Smooth muscle cell (in vitro differentiated cells): ENCODE measurements around the gene ROBO1. TPM values are rescaled to one million over a fixed set of nuclear protein-coding genes. Genes with fewer than 3 reads are reported as not detected.
A peak's percentile ranks its signal among the peaks of the same experiment; 100 is the strongest.

Experiments used
- DNase-seq: peaks from one replicate; lab custom pipeline; 2025; ENCODE audit not compliant: unreplicated experiment; lab: John Stamatoyannopoulos, UW
- H2AFZ ChIP-seq: fragments of 200-600 bp; sonication (generic); 2 replicates; pipeline ENCODE4 v1.6.0; 2016; ENCODE audit warnings: antibody characterized with exemption, low read depth, mild to moderate bottlenecking
- H3F3A ChIP-seq: fragments of 200-600 bp; sonication (generic); 2 replicates; pipeline ENCODE4 v1.6.0; 2017; ENCODE audit warnings: antibody characterized with exemption, low read depth
- H3K27ac ChIP-seq: fragments of 200-600 bp; sonication (generic); 2 replicates; pipeline ENCODE4 v1.5.1; 2016; ENCODE audit warnings: low read depth, mild to moderate bottlenecking
- H3K27me3 ChIP-seq: fragments of 200-600 bp; sonication (generic); 2 replicates; pipeline ENCODE4 v1.6.1; 2016; ENCODE audit warnings: low read depth, mild to moderate bottlenecking
- H3K36me3 ChIP-seq: fragments of 200-600 bp; sonication (generic); 2 replicates; pipeline ENCODE4 v1.5.1; 2016; ENCODE audit warnings: low read depth
- H3K4me1 ChIP-seq: fragments of 200-600 bp; sonication (generic); 2 replicates; pipeline ENCODE4 v1.5.1; 2016; ENCODE audit warnings: low read depth
- H3K4me2 ChIP-seq: fragments of 200-600 bp; sonication (generic); 2 replicates; pipeline ENCODE4 v1.6.0; 2016; ENCODE audit warnings: mild to moderate bottlenecking
- H3K4me3 ChIP-seq: fragments of 200-600 bp; sonication (generic); 2 replicates; pipeline ENCODE4 v1.5.1; 2016; ENCODE audit warnings: mild to moderate bottlenecking
- H3K79me2 ChIP-seq: fragments of 200-600 bp; sonication (generic); 2 replicates; pipeline ENCODE4 v1.6.0; 2016; ENCODE audit warnings: low read depth, mild to moderate bottlenecking
- H3K9ac ChIP-seq: fragments of 200-600 bp; sonication (generic); 2 replicates; pipeline ENCODE4 v1.6.0; 2016; ENCODE audit warnings: low read depth
- H3K9me3 ChIP-seq: fragments of 200-600 bp; sonication (generic); replicated peaks from 2 replicates; pipeline ENCODE4 v1.5.1; 2016; ENCODE audit warnings: low read depth
- H4K20me1 ChIP-seq: fragments of 200-600 bp; sonication (generic); 2 replicates; pipeline ENCODE4 v1.6.0; 2016; ENCODE audit warnings: low read depth
- WGBS: methylation state at CpG from one replicate; pipeline ENCODE4 v1.1.7; 2016; ENCODE audit warnings: low lambda C conversion rate; 5-methylcytosine and 5-hydroxymethylcytosine counted together
- polyA plus RNA-seq: library from polyadenylated mRNA; unstranded; fragments of >200 nt; fragmentation: Nextera tagmentation; extraction: Ambion mirVana; gene quantifications from 2 replicates; pipeline ENCODE4 v1.2.1, GENCODE V29; 2016
- total RNA-seq: library from RNA; depleted of rRNA; stranded (reverse); fragments of >200 nt; gene quantifications from 2 replicates; pipeline ENCODE4 v1.2.3, GENCODE V29; 2014
- TF ChIP-seq, protein P1 (sequence below): fragments of 200-600 bp; sonication (generic); IDR thresholded peaks from 2 replicates; pipeline ENCODE4 v1.5.1; 2017; ENCODE audit warnings: borderline replicate concordance, mild to moderate bottlenecking, antibody characterized with exemption; ENCODE audit not compliant: insufficient read depth, poor library complexity, severe bottlenecking

The ROBO1 gene
- total and polyA plus RNA-seq, 2 experiments from 2014 or later: 30.5 to 79.5 TPM

DNA sequence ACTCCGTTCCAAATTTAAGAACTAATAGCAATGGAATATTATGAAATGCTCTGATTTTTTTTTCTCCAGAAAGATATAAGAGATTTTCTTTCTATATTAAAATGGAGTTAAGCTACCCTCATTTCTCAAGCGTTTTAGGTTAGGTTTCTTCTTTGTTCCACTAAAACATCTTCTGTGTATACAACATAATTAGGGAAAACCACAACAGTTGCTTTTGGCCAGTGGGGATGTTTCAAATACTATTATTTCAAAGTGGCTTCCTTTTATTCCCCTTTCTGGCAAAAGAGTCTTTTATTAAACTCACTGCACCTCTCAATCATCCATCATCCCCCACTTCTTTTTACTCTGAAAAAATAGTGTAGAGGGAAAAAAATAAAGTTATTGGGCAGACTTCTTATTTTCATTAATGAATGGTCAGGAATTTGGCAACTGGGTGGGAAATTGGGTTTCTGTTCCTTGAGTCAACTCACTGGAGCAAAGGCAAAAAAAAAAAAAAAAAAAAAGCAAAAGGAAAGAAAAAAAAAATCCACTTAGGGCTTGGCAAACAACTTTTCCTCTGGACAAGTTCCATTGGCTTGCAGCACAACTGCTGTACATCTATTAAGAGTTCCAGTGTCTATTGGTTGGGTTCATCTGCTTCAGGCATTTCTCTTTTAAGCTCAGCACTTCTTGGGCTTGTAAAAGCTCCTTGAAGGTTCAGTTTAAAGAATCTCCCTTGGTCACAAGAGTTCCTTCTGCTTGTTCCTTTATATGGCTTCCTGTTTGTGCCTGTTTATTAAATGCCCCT, 963.4 kb downstream of the ROBO1 start:
- Histone ChIP-seq H2AFZ (no peak overlapping the region), H3K4me2 (no peak overlapping the region)
- DNase-seq: no peak

DNA sequence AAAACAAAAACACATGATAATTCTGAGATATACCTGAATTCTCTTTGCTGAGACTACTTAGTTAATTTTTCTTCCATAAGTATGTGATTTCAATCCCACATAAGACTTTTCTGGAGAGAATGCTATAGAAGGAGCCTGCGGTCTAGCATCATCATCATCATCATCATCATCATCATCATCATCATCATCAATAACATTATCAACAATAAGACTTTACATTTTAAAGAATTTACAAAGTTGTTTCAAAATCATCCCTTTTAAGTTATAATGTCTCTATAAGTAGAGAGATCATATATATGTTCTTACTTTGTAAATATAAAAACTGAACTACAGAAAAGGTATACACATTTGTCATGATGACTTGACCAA, 965.3 kb downstream of the ROBO1 start:
- peak overlapping the region; percentile 45 for H3K4me2 ChIP-seq
- H3K9me3 ChIP-seq: no peaks in the 10 kb centered on the region
- no peak overlapping the region for H3K4me3 ChIP-seq
- no peaks in the 10 kb centered on the region for H3K36me3 ChIP-seq
- peaks cover 40% of the 10 kb centered on the region for H4K20me1 ChIP-seq
- TF ChIP-seq, protein P1, sequence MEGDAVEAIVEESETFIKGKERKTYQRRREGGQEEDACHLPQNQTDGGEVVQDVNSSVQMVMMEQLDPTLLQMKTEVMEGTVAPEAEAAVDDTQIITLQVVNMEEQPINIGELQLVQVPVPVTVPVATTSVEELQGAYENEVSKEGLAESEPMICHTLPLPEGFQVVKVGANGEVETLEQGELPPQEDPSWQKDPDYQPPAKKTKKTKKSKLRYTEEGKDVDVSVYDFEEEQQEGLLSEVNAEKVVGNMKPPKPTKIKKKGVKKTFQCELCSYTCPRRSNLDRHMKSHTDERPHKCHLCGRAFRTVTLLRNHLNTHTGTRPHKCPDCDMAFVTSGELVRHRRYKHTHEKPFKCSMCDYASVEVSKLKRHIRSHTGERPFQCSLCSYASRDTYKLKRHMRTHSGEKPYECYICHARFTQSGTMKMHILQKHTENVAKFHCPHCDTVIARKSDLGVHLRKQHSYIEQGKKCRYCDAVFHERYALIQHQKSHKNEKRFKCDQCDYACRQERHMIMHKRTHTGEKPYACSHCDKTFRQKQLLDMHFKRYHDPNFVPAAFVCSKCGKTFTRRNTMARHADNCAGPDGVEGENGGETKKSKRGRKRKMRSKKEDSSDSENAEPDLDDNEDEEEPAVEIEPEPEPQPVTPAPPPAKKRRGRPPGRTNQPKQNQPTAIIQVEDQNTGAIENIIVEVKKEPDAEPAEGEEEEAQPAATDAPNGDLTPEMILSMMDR: no peak
- H3K27me3 ChIP-seq: no peaks in the 10 kb centered on the region
- H3F3A ChIP-seq: no peaks in the 10 kb centered on the region
- no peak for DNase-seq
- H3K9ac ChIP-seq: no peak overlapping the region
- peaks cover 38% of the 10 kb centered on the region for H3K4me1 ChIP-seq
- H2AFZ ChIP-seq: no peak overlapping the region
- H3K79me2 ChIP-seq: peaks cover 40% of the 10 kb centered on the region
- 100% methylated on average over 1 of the region's 1 CpG for WGBS
- peak overlapping the region; percentile 57 for H3K27ac ChIP-seq

More for the DNA sequence above, 963.4 kb downstream of the ROBO1 start:
- H3K27ac ChIP-seq: no peak overlapping the region
- peaks cover 38% of the 10 kb centered on the region for H3K4me1 ChIP-seq
- peaks cover 27% of the 10 kb centered on the region for H3K79me2 ChIP-seq
- H3K9ac ChIP-seq: no peak overlapping the region
- WGBS: 19% methylated on average over 2 of the region's 2 CpGs
- no peaks in the 10 kb centered on the region for H3K36me3 ChIP-seq
- no peaks in the 10 kb centered on the region for H3F3A ChIP-seq
- H4K20me1 ChIP-seq: peaks cover 28% of the 10 kb centered on the region
- H3K9me3 ChIP-seq: no peaks in the 10 kb centered on the region
- no peak overlapping the region for H3K4me3 ChIP-seq
- TF ChIP-seq, protein P1: no peak
- H3K27me3 ChIP-seq: no peaks in the 10 kb centered on the region

DNA sequence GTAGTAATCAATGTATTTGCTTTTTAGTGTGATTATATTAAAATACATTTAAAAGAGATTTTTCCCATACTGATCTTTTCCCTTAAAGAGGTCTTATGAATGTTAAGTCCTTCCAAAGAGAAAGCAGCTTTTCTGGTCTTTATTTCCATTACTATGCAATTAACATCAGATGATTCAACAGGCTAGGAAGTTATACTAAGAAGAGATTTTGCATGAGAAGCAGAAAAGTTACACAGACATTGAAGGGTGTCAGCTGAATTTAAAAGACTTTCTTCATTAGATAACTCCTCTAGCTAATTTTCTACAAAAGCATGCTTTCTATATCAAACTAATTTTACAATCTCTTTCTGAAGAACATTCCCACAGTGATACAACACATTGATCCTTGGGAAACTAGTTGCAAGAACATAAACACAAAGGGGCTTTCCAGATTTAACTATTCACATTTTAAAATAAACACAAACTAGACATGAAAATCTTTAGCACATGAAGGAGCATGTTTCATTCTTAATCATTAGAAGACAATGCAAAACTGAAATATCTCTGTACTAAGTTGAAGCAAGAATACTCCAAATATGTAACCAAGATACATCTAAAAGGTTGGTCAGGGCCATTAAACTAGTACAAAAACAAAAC, 965.8 kb downstream of the ROBO1 start:
- no peak overlapping the region for H2AFZ ChIP-seq
- no peaks in the 10 kb centered on the region for H3F3A ChIP-seq
- TF ChIP-seq, protein P1: no peak
- H3K4me2 ChIP-seq: peak overlapping the region; percentile 45
- no peaks in the 10 kb centered on the region for H3K9me3 ChIP-seq
- peak overlapping the region; percentile 57 for H3K27ac ChIP-seq
- H3K36me3 ChIP-seq: no peaks in the 10 kb centered on the region
- peaks cover 44% of the 10 kb centered on the region for H3K79me2 ChIP-seq
- H3K9ac ChIP-seq: no peak overlapping the region
- H3K4me1 ChIP-seq: peaks cover 38% of the 10 kb centered on the region
- no peak for DNase-seq
- H4K20me1 ChIP-seq: peaks cover 45% of the 10 kb centered on the region
- H3K4me3 ChIP-seq: no peak overlapping the region
- H3K27me3 ChIP-seq: no peaks in the 10 kb centered on the region

DNA sequence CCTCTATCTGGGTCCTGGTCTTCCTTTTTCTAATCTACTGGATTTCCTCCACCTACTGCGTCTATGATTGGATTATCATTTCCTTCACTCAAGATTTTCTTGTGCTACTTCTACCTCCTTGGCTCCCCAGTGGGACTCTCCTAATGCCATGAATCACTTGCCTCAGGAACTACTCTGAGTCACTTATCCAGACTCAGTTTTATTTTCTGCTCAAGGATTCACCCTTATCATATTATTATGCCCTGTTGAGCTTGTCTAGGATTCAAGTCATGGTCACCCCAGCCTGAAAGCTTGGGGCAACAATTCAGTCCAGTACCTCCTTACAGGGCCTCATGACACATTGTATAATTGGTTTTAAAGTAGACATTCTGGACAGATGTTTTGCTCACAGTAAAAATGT, 968.1 kb downstream of the ROBO1 start:
- H3K27ac ChIP-seq: no peak overlapping the region

More for the DNA sequence above, 968.1 kb downstream of the ROBO1 start:
- H3K36me3 ChIP-seq: no peaks in the 10 kb centered on the region
- H3K27me3 ChIP-seq: no peaks in the 10 kb centered on the region
- peaks cover 31% of the 10 kb centered on the region for H3K4me1 ChIP-seq
- peaks cover 36% of the 10 kb centered on the region for H3K79me2 ChIP-seq
- TF ChIP-seq, protein P1: no peak
- H3F3A ChIP-seq: no peaks in the 10 kb centered on the region
- H3K9me3 ChIP-seq: no peaks in the 10 kb centered on the region
- peaks cover 39% of the 10 kb centered on the region for H4K20me1 ChIP-seq
- no peak for DNase-seq
- no peak overlapping the region for H2AFZ ChIP-seq
- no peak overlapping the region for H3K4me3 ChIP-seq
- WGBS: 91% methylated on average over 1 of the region's 1 CpG
- no peak overlapping the region for H3K4me2 ChIP-seq
- no peak overlapping the region for H3K9ac ChIP-seq
